RKO (cell line): ENCODE results near the gene TNIP3.
"Not testable (repeated sequence)": the region's sequence is repeated elsewhere in the genome, so short reads cannot be mapped to it uniquely, and the experiment has no call there.

ENCODE experiments used
- DNase-seq: peaks from one replicate; pipeline ENCODE4 v3.0.0-alpha.2; 2016; ENCODE audit warnings: low spot score

The TNIP3 gene, protein sequence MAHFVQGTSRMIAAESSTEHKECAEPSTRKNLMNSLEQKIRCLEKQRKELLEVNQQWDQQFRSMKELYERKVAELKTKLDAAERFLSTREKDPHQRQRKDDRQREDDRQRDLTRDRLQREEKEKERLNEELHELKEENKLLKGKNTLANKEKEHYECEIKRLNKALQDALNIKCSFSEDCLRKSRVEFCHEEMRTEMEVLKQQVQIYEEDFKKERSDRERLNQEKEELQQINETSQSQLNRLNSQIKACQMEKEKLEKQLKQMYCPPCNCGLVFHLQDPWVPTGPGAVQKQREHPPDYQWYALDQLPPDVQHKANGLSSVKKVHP

DNA sequence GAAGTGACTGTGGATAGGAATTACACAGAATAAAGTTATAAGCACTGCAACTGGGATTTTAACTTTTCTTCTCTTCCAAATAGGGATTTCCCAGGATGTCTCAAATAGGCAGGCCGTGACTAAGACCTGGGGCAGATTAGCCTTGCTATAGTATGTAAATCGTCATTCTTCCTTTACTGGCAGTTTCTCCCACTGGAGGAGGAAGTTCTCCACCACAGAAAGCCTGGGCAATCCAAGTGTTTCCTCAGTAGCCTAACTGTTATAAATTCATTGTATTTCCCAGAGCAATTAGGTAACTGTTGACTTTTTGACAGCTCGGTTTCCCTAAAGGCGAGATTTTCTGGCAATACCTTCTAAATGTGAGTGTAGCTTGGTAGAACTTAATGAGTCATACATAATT, at the start of gene TNIP3:
TNIP3 (minus strand) TSS at position 31 of the 400 bp plus-strand sequence. CDS start 196 bp downstream, outside the sequence.
- DNase-seq: peak; percentile 1

DNA sequence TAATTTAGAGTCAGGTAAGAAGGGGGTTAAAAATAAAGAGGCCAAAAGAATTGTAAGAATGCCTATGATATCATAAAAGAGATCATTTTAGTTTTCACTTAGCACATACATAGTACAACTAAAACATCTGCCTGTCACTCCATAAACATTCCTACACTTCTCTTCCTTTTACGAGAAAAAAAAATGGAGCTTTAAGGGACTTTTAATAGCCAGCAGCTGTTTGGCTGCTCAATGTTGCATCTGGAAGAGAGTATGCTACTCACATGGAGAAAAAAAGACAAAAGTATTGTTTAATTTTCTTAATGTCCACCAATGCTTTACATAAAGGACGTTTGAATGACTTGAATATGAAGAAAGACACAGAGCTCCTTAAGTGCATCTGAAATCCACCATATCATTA, 48.7 kb upstream of the TNIP3 start:
- no peak for DNase-seq

DNA sequence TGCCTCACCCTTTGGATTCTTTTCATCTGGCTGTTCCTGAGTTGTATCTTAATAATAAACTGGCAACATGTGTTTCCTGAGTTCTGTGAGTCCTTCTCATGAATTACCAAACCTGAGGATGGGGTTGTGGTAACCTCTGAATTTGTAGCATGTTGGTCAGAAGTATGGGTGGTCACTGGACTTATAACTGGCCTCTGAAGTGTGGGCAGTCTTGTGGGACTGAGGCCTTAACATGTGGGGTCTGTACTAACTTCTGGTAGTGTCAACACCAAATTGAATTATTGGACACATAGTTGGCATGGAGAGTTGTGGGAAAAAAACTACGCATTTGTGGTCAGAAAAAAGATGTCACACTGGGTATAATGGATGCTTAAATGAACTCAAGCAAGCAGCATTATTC, 45.0 kb upstream of the TNIP3 start:
- no peak for DNase-seq

DNA sequence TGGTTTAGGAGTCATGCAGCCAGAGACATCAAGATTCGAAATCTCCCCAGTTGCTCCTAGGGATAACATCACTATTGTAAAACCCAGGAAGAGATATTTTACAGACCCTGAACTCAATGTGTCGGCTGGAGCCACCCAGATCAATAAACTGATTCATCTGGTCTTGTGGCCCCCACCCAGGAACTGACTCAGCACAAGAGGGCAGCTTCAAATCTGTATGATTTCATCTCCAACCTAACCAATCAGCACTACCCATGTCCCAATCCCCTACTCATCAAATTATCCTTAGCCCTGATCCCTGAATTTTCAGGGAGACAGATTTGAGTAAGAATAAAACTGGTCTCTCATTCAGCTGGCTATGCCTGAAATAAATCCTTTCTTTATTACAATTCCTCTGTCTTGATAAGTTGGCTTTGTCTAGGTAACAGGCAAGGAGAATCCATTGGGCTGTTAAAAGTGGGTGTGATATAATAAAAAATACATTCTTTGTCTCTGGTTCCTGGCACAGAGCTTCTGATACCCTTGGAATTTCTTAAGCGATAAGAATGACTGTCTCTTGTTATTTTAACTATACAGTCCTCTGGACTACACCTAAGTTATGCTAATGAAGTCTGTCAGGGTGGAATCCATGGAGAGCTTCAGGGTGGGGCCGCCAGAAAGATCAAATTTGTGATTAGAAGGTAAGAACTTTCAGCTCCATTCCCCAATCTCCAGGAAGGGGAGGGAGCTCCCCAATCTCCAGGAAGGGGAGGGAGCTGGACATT, 44.3 kb upstream of the TNIP3 start:
- DNase-seq: no peak

DNA sequence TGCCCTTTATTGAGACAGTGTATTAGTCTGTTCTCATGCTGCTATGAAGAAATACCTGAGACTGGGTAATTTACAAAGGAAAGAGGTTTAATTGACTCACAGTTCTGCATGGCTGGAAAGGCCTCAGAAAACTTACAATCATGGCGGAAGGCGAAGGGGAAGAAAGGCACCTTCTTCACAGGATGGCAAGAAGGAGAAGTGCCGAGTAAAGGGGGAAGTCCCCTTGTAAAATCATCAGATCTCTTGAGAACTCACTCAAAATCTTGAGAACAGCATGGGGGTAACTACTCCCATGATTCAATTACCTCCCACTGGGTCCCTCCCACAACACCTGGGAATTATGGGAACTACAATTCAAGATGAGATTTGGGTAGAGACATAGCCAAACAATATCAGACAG, 41.7 kb upstream of the TNIP3 start:
- not testable (repeated sequence) for DNase-seq

DNA sequence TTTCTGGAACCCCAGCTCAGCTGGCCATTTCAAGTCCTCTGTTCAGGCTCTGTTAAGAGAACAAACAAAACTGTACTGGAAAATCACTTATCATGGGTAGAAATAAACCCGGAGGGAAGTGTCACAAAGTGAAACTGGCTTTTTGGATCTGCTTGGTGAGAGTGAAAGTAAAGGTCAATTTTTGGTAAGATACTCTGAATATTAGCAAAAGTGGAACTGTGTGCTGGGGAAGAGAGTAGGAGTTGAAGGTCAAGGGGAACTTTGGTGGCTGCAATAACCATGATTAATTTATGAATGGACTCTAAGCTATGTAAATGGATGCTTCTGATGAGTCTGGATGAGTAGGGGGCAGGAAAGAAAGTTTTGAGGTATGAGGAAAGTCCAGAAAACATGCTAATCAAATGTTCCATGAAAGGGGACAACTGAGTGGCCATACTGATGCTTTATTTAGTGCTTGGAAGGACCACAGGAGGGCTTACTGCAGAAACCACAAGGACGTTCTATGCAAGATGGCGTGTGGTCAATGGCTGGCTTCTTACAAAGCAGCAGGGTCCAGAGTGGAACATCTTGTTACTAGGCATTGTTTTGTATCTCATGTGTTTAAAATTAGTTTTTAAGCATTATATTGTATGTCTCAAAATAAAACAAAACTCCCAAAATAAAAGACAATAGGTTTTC, 36.8 kb upstream of the TNIP3 start:
- no peak for DNase-seq

DNA sequence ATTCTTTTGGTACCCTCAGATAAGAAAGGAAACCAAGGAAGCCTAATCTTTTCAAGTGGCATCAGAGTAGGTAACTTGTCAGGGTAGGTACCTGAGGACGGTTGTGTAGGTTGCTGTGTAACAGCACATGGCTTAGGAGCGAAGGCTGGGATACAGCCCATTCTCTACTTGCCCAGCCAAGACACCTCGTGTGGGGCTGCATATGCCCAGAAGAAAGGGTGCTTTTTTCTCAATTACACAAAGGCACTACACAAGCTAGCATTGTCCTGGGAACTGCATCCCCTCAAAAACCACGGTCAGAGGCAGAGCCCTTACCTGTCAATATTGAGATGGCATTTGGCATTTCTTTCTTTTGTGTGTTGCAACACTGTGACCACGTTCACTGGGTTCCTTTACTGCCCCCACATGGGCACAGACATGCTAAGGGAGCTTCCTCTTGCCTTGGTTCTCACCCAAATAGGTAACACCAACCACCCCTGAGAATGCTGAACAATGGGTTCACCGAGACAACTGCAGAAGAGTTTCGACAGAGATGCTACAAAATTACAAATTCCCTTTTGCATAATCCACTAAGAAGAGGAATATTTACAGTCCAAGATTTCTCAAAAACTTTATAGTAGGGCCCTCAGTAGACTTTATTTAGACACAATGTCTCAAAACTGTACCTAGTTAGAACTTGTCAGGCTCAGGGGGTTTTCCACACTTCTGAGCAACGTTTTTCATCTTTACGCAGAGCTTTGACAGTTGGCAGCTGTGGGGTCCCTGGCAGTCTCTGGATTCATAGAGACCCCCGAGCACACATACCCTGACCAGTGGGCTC, 35.8 kb upstream of the TNIP3 start:
- DNase-seq: no peak

DNA sequence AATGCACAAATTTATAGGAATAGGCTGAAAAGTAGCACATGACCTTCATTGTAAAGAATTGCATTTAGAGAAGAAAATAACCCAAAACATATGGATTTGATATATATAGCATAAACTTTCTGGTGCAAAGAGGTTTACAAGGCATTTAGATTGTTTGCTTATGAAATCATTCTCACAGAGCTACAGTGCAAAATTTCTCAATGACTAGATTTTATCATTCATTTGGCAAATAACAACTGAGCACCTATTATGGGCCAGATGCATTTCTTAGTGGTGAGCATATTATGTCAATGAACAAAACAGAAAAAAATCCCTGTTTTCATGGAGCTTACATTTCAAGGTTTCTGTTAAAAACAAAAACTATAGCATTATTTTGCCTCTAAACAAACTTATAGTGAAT, 34.1 kb upstream of the TNIP3 start:
- no peak for DNase-seq

DNA sequence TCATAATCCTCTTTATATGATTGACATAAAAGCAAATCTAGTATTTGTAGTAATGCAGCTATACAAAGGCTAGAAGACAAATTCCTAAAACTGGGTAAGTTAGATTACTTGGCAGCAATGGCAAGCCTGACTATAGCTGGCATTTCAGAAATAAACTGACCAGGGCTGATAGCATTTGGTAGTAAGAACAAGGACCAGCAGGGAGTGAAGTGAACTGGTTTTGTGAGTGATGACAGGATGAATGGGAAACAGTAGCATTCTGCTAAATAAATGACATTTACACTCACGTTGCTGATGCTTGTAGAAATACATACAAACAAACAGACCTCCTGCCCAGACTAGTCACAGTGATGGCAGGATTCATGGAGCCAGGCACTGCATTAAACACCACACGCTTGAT, 31.5 kb upstream of the TNIP3 start:
- DNase-seq: no peak

DNA sequence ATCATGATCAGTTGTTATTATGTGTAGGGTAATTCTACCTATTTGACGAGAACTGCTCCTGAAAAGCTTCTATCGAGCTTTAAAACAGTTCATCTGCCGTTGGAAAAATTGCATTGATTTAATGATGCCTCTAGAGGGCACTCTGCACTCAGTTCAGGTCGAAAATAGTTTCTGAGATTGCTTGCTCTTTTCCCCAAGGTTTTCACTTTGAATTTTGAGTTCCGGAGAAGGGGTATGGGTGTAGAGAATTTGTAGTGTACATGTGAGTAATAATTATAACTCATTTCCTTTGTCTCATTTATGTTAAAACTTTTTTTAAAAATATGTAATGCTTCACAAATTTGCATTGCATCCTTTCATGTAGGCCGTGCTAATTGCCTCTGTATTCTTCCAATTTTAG, 28.4 kb upstream of the TNIP3 start:
- peak; percentile 68 for DNase-seq

DNA sequence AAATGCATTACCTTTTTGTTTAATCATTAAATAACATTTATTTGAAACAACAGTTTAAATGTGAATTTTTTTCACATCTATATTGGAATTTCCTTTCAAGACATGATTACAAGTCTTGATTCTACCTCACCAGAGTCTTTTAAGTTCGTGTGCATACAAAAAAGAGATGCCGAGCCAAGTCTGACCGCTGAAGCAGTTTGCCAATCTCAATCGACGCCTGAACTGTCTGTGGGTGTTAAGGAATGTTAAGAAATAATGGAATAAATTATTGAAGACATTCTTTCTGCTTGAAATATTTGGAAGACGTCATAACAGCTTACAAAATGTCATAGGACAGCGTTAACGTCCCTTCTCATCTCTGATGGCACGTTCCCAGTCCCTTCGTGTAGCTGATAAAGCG, 27.9 kb upstream of the TNIP3 start:
- no peak for DNase-seq

DNA sequence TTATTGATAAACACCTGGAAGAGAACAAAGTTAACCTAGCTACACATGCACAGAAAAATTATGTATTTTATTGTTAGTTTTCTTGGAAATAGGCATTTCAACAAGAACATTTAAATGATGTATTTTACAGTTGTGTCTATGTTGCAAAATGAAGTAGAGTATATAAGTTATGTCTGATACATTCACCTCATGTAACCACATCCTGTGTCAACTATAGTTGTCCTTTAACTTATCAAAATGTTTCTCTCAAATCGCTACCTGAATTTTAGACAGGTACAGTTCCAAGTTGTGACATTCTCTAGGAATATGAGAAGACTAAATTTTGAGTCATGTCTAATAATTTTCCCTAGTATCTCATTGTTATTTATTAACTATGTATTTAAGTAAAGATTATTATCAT, 27.2 kb upstream of the TNIP3 start:
- DNase-seq: no peak

DNA sequence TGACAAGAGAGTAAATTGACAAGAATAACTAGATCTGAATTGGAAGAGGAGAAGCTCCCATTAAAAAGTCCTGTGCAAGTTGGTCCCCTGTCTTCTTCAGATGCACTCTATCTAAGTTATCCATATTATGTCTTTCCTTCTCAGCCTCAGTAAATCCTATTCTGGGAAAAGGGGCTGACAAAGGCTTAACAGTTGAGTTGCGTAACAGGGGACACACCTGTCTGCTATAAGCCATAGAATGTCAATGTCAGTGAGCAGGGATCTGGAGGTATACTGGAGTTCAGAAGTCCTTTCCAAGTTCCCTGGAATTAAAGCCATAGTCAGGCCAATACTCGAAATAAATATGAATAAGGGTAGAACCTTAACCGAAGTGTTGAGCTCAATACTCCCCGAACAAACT, 26.3 kb upstream of the TNIP3 start:
- DNase-seq: no peak

DNA sequence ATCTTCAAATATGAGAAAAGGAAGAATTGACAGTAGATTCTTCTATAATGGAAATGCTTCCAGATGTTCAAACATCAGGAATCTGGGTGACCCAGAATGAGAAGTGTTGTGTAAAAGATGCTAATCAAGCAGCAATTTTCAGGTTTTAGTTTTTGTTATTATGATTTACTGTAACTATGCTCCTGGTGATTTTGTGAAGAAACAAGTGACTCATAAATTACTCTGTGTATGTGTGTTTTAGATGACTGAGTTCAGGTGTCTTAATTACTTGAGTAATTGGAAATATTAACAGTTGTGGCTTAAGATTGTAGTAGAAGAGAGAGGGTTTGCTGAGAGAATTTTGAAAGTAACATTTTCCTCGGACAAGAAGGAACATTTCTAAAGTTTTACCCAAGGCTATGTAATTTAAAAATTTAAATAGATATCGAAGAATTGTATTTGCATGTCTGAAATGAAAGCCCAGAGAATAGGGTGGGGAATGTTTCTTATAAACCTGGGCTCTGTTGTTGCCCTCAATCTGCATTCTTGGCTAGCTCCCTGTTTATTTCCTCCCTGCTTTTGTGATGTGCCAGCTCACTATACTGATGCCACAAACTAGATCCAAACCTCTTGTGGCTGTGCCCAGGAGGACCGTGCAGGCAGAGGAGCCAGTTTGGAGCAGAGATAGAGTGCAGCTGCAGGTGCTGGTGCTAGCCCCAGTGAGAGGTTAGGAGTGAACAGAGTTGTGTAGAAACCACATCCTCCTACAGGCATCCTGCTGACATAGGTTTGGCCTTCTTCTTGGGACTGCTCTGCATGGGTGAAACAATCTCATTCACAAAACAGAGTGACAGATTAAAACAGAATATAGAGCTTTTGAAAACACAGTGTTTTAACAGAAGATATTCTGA, 25.4 kb upstream of the TNIP3 start:
- no peak for DNase-seq

DNA sequence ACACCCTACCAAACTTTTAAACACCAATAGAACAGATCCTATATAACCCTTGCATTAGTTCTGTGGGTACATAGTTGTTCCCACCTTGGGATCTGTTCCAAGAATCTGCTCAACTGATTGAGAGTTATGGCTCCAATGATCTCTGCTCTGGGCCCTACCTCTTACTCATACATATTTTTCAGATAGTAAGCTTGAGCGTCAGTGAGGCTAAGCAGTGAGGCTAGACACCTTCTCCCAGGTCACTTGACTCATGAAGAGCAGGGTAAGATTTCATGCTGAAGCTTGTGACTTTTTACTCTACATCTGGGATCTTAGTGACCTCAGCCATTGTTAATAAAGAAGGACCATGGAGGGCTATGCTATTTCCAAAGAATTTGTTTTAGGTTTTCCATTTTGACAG, 23.1 kb upstream of the TNIP3 start:
- DNase-seq: no peak

DNA sequence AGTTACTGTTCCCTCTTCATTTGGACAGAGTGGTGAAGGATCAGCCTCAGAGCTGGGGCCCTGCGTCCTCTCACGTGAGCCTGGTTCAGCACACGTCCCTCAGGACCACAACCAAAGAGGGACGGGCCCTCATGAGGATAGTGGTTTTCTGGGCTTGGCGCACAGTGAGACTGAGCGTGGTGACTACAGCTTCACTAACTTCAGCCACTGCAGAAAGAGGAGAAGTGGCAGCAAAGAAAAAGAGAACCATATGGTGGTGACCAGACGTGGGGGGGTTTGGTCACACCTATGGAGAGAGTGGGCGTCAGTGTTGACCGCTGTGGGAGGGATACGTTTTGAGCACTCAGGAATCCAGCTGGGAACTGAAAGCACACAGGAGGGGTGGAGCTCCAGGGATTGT, 21.8 kb upstream of the TNIP3 start:
- no peak for DNase-seq

DNA sequence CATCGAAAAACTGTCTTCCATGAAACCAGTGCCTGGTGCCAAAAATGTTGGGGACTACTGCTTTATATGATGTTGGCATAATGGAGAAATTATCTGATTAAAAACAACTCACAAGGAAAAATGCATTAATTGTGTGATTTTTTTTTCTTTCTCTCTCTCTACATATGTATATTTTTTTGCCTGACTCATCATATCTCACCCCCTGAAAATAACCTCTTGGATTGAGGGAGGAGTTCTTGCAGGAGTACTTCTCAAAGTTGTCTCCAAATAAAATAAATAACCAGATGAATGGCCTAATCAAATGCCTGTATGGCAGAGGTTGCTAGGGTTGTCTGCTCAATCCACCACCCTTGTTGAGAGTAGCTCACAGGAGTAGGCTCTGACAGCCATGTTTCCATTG, 19.9 kb upstream of the TNIP3 start:
- no peak for DNase-seq

DNA sequence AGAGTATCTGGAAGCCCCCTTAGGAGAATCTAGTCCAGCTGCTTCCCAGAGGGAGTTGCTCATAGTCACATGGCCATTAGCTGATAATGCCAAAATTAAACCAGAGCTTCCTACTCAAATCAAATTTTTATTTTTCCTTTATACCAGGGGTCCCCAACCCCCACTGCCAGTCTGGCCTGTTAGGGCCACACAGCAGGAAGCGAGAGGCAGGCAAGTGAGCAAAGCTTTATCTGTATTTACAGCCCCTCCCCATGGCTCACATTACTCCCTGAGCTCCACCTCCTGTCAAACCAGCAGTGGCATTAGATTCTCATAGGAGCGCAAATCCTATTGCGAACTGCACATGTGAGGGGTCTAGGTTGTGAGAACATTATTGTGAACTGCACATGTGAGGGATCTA, 19.2 kb upstream of the TNIP3 start:
- DNase-seq: no peak

DNA sequence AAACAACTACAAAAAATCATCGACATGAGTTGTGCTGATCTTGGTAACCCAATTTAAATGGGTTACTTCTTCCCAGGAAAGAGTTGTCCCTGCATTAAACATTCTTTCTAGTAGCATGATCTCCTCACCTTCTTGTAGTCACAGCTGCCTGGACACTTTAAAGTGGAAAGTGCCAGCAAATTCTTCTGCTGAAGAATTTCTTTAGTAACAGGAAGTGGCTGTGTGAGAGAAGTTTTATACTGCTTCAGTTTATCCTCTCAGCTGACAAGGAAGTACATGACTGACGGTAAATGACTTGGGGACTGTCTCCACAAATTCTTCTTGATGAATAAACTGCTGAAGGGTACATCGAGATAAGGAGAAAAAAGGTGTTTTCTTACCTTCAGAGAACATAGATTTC, 18.2 kb upstream of the TNIP3 start:
- no peak for DNase-seq

DNA sequence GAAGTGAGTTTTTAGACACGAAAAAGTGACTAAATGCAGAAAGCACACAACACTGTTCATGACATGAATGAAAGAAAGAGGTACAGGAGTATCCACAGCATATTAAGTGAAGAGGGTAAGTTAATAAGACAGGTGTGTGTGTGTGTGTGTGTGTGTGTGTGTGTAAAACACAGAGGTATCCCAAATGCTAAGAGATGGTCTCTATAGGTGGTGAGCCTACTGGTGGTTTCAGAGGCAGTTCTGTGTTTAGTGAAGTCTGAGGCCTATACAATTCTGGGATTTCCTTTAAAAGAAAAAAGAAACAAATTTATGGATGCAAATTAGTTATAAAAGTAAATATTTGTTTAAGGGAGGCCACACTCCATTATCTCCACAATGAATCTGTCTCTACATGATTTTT, 17.4 kb upstream of the TNIP3 start:
- DNase-seq: no peak

DNA sequence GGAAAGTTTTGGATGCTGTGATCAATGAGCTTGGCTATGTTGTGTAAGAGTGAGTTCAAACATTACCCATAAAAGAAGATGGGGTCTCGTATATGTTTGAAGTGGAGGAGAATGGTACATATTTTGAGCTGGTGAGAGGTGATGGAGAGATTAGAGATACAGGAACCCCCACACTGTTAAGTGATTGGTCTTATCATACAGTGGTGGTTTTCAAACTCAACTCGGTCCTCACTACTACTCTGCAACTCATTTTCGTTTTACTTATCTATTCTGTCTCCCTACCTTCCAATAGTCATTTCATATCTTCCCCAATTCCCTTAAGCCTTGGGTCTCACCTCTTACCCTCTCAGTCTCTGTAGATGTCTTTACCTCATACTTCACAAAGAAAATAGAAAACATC, 16.4 kb upstream of the TNIP3 start:
- DNase-seq: no peak
